Progenitor cell of endocrine pancreas (in vitro differentiated cells): Measurements from ENCODE around the gene PRDM4. TPM values are rescaled to one million over a fixed set of nuclear protein-coding genes. Genes with fewer than 3 reads are reported as not detected.
A peak's percentile ranks its signal among the peaks of the same experiment; 100 is the strongest.

Source experiments
- DNase-seq: peaks from one replicate; pipeline ENCODE4 v3.0.0; 2021; ENCODE audit warnings: low spot score; ENCODE audit not compliant: unreplicated experiment
- H3K27ac Mint-ChIP-seq: 2 replicates; pipeline ENCODE4 v1.8.0; 2021; ENCODE audit warnings: mild to moderate bottlenecking, moderate library complexity, mixed read lengths
- H3K27me3 Mint-ChIP-seq: 2 replicates; pipeline ENCODE4 v1.8.0; 2021; ENCODE audit warnings: mixed read lengths
- H3K36me3 Mint-ChIP-seq: 2 replicates; pipeline ENCODE4 v1.8.0; 2022; ENCODE audit warnings: mixed read lengths; ENCODE audit not compliant: insufficient read depth
- H3K4me1 Mint-ChIP-seq: 2 replicates; pipeline ENCODE4 v1.8.0; 2021; ENCODE audit warnings: low read depth, mixed read lengths
- H3K4me3 Mint-ChIP-seq: 2 replicates; pipeline ENCODE4 v1.8.0; 2021; ENCODE audit warnings: low read depth, mild to moderate bottlenecking, moderate library complexity, mixed read lengths
- H3K9me3 Mint-ChIP-seq: 2 replicates; pipeline ENCODE4 v1.8.0; 2021; ENCODE audit warnings: low read depth, mixed read lengths
- long read RNA-seq: library from polyadenylated mRNA; unstranded; transcript quantifications from one replicate; pipeline ENCODE4 v2.0.0, GENCODE V29; 2020
- total RNA-seq: library from RNA; stranded (reverse); gene quantifications from 2 replicates; pipeline ENCODE4 v1.2.1, GENCODE V29; 2021
- TF ChIP-seq, protein P1 (sequence below): fragments of 200-600 bp; sonication (generic); IDR thresholded peaks from one replicate; pipeline ENCODE4 v1.5.0; 2021; ENCODE audit warnings: antibody characterized with exemption, mild to moderate bottlenecking; ENCODE audit not compliant: unreplicated experiment

Gene PRDM4
- 30.5 and 34.0 TPM in 2 replicates for total RNA-seq
- long read RNA-seq, full-length matches to known transcripts = 1 of 22 reads
- long read RNA-seq, partial matches to known transcripts = 16 of 22 reads
- long read RNA-seq, other reads (novel, unspliced or antisense) = 5 of 22 reads

DNA sequence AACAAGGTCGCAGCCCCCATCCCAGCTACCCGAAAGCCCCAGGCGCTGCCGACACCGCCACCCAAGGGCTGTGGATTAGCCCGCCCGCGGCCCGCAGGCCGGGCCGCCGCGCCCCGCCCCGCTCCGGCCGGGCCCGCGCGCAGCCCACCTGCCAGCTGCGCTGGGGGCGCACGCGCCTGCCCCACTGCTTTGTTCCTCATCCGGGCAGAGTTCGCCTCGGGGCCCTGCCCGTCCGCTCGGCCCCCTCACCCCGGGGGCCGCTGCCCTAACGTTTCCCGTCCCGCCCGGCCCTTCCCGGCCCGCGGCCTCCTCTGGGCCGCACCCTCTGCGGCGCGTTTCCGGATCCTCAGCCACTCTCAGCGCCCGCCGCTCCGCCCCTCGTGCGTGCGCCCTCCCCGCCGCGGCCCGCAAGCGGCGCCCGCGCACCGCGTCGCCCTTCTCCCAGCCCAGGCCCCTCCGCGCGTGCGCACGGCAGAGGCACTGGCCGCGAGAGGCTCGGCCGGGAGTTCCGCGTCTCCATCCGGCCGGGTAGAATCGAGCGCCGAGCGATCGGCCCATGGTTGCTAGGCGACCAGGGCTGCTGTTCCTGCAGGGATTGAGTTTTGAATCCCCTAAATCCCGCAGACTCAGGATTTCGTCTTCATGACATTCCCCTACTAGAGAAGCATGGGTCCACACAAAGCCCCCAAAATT, at the start of gene PRDM4:
Gene PRDM4, minus strand, starts transcription at position 329 of the 693 bp plus-strand sequence. CDS start 622 bp downstream, outside the sequence.
- no peaks in the 10 kb centered on the region for H3K9me3 Mint-ChIP-seq
- TF ChIP-seq, protein P1, sequence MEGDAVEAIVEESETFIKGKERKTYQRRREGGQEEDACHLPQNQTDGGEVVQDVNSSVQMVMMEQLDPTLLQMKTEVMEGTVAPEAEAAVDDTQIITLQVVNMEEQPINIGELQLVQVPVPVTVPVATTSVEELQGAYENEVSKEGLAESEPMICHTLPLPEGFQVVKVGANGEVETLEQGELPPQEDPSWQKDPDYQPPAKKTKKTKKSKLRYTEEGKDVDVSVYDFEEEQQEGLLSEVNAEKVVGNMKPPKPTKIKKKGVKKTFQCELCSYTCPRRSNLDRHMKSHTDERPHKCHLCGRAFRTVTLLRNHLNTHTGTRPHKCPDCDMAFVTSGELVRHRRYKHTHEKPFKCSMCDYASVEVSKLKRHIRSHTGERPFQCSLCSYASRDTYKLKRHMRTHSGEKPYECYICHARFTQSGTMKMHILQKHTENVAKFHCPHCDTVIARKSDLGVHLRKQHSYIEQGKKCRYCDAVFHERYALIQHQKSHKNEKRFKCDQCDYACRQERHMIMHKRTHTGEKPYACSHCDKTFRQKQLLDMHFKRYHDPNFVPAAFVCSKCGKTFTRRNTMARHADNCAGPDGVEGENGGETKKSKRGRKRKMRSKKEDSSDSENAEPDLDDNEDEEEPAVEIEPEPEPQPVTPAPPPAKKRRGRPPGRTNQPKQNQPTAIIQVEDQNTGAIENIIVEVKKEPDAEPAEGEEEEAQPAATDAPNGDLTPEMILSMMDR = peak; percentile 49
- peak within 1 kb of the TSS; percentile 89 for H3K4me3 Mint-ChIP-seq
- H3K27ac Mint-ChIP-seq = peak within 1 kb of the TSS; percentile 96
- peak; percentile 91 for DNase-seq
- peaks cover 6% of the 10 kb centered on the region for H3K36me3 Mint-ChIP-seq
- peaks cover 2% of the 10 kb centered on the region for H3K27me3 Mint-ChIP-seq
- peaks cover 17% of the 10 kb centered on the region for H3K4me1 Mint-ChIP-seq

GRCh38 chr12:107807471-107808150, 46.7 kb upstream of the PRDM4 start:
- H3K36me3 Mint-ChIP-seq = no peaks in the 10 kb centered on the region
- no peak overlapping the region for H3K27ac Mint-ChIP-seq
- peaks cover 3% of the 10 kb centered on the region for H3K27me3 Mint-ChIP-seq
- no peak for DNase-seq
- no peak overlapping the region for H3K4me3 Mint-ChIP-seq
- no peaks in the 10 kb centered on the region for H3K4me1 Mint-ChIP-seq
- no peaks in the 10 kb centered on the region for H3K9me3 Mint-ChIP-seq
- TF ChIP-seq, protein P1 = no peak

GRCh38 chr12:107805488-107806180, 44.7 kb upstream of the PRDM4 start:
- H3K27ac Mint-ChIP-seq = no peak overlapping the region
- DNase-seq = no peak
- no peak overlapping the region for H3K4me3 Mint-ChIP-seq
- no peaks in the 10 kb centered on the region for H3K36me3 Mint-ChIP-seq
- peaks cover 7% of the 10 kb centered on the region for H3K27me3 Mint-ChIP-seq
- TF ChIP-seq, protein P1 = no peak
- H3K4me1 Mint-ChIP-seq = no peaks in the 10 kb centered on the region
- no peaks in the 10 kb centered on the region for H3K9me3 Mint-ChIP-seq

DNA sequence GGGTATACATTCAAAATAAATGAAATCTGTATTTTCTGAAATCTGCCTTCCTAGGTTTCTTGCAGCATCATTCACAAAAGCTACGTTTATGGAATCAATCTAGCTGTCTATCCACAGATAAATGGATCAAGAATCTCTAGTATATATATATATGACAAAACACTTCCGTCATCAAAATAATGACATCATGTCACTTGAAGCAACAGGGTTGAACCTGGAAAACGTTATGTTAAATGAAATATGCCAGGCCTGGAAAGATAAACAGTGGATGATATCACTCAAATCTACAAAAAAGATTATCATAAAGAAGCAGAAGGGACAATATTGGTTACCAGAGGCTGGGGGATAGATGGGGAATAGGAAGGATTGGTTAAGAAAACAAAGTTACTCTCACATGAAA, 42.2 kb upstream of the PRDM4 start:
- Mint-ChIP-seq H3K4me1 (no peaks in the 10 kb centered on the region), H3K9me3 (no peaks in the 10 kb centered on the region)

GRCh38 chr12:107801150-107801549, 40.2 kb upstream of the PRDM4 start:
- Mint-ChIP-seq H3K27ac (no peak overlapping the region), H3K4me3 (no peak overlapping the region), H3K4me1 (no peaks in the 10 kb centered on the region), H3K9me3 (no peaks in the 10 kb centered on the region), H3K27me3 (peaks cover 6% of the 10 kb centered on the region), H3K36me3 (no peaks in the 10 kb centered on the region)
- no peak for DNase-seq
- TF ChIP-seq, protein P1 = no peak

More for the DNA sequence above, 42.2 kb upstream of the PRDM4 start:
- no peak for DNase-seq
- Mint-ChIP-seq H3K27ac (no peak overlapping the region), H3K4me3 (no peak overlapping the region), H3K36me3 (no peaks in the 10 kb centered on the region), H3K27me3 (peaks cover 7% of the 10 kb centered on the region)
- TF ChIP-seq, protein P1 = no peak
